Naive thymus-derived CD4-positive, alpha-beta T cell (primary cell): ENCODE results near the gene SLC7A7. TPM values are rescaled to one million over a fixed set of nuclear protein-coding genes. Genes with fewer than 3 reads are reported as not detected.
"Not testable (repeated sequence)": the region's sequence is repeated elsewhere in the genome, so short reads cannot be mapped to it uniquely, and the experiment has no call there.

ENCODE experiments used
- ATAC-seq: fragments of 150-1000 bp; cut with Tn5 transposase; 2 replicates; pipeline ENCODE4 v1.10.0; 2021; ENCODE audit warnings: mild to moderate bottlenecking, moderate library complexity
- CTCF ChIA-PET: fragments of 350-600 bp; sonication (Branson Sonifier 250); formaldehyde crosslinking; loops from one replicate; lab custom pipeline; 2021; ENCODE audit warnings: antibody characterized with exemption; lab: Charles Lee
- POLR2A ChIA-PET: fragments of 350-600 bp; sonication (Branson Sonifier 250); formaldehyde crosslinking; loops from one replicate; lab custom pipeline; 2021; ENCODE audit warnings: antibody characterized with exemption, inconsistent platforms; lab: Charles Lee
- DNase-seq, 9 donors: peaks; one replicate each; pipeline versions ENCODE4 v3.0.0 to v3.0.0-alpha.2; 2020 to 2022; ENCODE audit warnings: mixed read lengths in 1 of 9
- H3K27ac ChIP-seq: one replicate; pipeline ENCODE4 v1.7.0; 2013; ENCODE audit warnings: mild to moderate bottlenecking, low read depth, low read length, moderate library complexity
- H3K27me3 ChIP-seq, 2 donors: one replicate each; pipeline ENCODE4 v1.7.0; 2013; ENCODE audit warnings: low read length in 2 of 2, mild to moderate bottlenecking in 2 of 2, moderate library complexity in 2 of 2; ENCODE audit not compliant: control insufficient read depth in 2 of 2, insufficient read depth in 2 of 2
- H3K36me3 ChIP-seq, 3 experiments: 1 replicate in 2 of 3; 2 replicates in 1 of 3; pipeline ENCODE4 v1.7.0; 2013; ENCODE audit warnings: low read length in 3 of 3, mild to moderate bottlenecking in 3 of 3, moderate library complexity in 1 of 3; ENCODE audit not compliant: insufficient read depth in 3 of 3, control insufficient read depth in 2 of 3
- H3K4me1 ChIP-seq, 2 donors: one replicate each; pipeline ENCODE4 v1.7.0; 2013; ENCODE audit warnings: low read length in 2 of 2, mild to moderate bottlenecking in 2 of 2, moderate library complexity in 1 of 2; ENCODE audit not compliant: control insufficient read depth in 2 of 2, insufficient read depth in 2 of 2
- H3K4me3 ChIP-seq: 2 replicates; pipeline ENCODE4 v1.7.0; 2013; ENCODE audit warnings: mild to moderate bottlenecking, low read length
- H3K9me3 ChIP-seq, 3 experiments: 1 replicate in 2 of 3; 2 replicates in 1 of 3; pipeline ENCODE4 v1.7.0; 2013; ENCODE audit warnings: low read length in 3 of 3; ENCODE audit not compliant: control insufficient read depth in 2 of 3
- H3K27ac Mint-ChIP-seq, 9 donors: one replicate each; pipeline ENCODE4 v1.8.0; 2020 to 2022; ENCODE audit warnings: mixed read lengths in 9 of 9, mild to moderate bottlenecking in 8 of 9, moderate library complexity in 5 of 9, inconsistent platforms in 2 of 9
- H3K27me3 Mint-ChIP-seq, 5 donors: one replicate each; pipeline ENCODE4 v1.8.0; 2021 to 2022; ENCODE audit warnings: mixed read lengths in 5 of 5, mild to moderate bottlenecking in 1 of 5
- H3K36me3 Mint-ChIP-seq, 5 donors: one replicate each; pipeline ENCODE4 v1.8.0; 2020 to 2022; ENCODE audit warnings: mixed read lengths in 5 of 5, mild to moderate bottlenecking in 3 of 5, inconsistent platforms in 1 of 5
- H3K4me1 Mint-ChIP-seq, 7 donors: one replicate each; pipeline ENCODE4 v1.8.0; 2020 to 2022; ENCODE audit warnings: mixed read lengths in 7 of 7, mild to moderate bottlenecking in 3 of 7, inconsistent platforms in 1 of 7
- H3K4me3 Mint-ChIP-seq, 10 donors: one replicate each; pipeline ENCODE4 v1.8.0; 2020 to 2022; ENCODE audit warnings: mild to moderate bottlenecking in 10 of 10, mixed read lengths in 10 of 10, moderate library complexity in 6 of 10, inconsistent platforms in 2 of 10
- H3K9me3 Mint-ChIP-seq, 11 donors: one replicate each; pipeline ENCODE4 v1.8.0; 2020 to 2022; ENCODE audit warnings: mixed read lengths in 11 of 11, mild to moderate bottlenecking in 4 of 11, inconsistent platforms in 1 of 11, moderate library complexity in 1 of 11
- intact Hi-C, 2 donors: fragments of 100-400 bp; cut with micrococcal nuclease; formaldehyde crosslinking; loops; one replicate each; pipeline ENCODE4 v1.15.1; 2023
- polyA plus RNA-seq, 2 donors: library from polyadenylated mRNA; unstranded; fragments of 300-500 nt; fragmentation: Illumina TruSeq; gene quantifications; one replicate each; pipeline ENCODE4 v1.2.3, GENCODE V29; 2021
- total RNA-seq, 6 experiments: library from RNA in 5 of 6; stranded (reverse) in 5 of 6; gene quantifications; 1 replicate in 5 of 6; 2 replicates in 1 of 6; pipeline ENCODE4 v1.2.3 and lab custom pipeline; 2021 to 2026

The SLC7A7 gene
- total and polyA plus RNA-seq, 7 experiments from 2014 or later, result 1.1 to 71.1 (median 1.8) TPM

DNA sequence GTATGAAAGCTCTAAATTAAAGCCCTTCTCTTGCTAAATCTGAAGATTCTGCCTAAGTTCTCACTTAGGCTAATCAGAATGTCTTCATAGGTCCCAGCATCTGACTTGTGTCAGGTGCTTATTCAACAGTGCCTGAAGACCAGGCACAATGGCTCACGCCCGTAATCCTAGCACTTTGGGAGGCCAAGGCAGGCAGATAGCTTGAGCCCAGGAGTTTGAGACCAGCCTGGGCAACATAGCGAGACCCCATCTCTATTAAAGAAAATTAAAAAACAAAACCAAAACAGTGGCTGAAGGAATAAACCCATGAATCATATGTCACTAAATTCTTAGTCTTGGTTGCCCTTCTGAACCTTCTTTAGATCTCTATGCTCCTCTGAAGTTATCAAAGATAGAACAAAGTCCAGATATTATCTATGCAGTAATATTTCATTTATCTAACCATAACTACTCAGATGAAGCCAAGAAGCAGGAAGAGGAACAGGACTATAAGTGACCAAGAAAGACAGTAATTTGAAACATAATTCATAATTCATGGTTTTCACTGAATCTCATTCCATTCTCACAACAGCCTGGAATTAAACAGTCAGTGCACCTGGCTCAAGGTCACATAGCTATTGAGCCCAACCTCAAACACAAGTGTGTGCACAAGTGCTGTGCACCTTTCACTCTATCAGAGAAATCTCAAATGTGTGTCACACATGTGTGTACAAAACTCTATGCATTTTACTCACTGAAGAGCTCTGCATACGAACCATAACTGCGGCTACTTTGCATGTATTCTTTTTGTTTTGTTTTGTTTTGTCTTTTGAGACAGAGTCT lies 6.6 kb downstream of the SLC7A7 start:
- POLR2A ChIA-PET, result no interaction called here

DNA sequence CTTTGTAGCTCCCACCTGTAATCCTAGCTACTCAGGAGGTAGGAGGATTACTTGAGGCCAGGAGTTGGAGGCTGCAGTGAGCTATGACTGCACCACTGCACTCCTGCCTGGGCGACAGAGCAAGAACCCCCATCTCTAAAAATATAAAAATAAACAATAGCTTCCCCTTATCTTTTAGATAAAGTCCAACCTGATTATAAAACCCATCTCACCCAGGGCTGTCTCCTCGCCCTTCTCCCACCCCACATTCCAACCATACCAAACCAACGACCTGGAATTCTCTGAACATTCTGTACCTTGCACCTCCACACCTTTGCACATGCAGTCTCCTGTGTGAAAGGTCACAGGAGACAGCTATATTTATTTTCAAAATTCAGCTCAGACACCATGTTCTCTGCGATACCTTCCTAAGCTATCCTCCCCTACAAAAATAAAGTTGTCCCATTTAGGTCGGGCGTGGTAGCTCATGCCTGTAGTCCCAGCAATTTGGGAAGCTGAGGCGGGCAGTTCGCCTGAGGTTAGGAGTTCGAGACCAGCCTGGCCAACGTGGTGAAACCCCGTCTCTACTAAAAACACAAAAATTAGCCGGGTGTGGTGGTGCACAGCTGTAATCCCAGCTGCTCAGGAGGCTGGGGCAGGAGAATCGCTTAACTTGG lies 7.7 kb downstream of the SLC7A7 start:
- H3K27ac ChIP-seq, result no peak overlapping the region
- no peaks in the 10 kb centered on the region for H3K27me3 ChIP-seq
- Mint-ChIP-seq H3K9me3 (peaks cover 0 to 3% (median 0%) of the 10 kb centered on the region in 11 donors), H3K4me3 (no peak overlapping the region), H3K4me1 (peaks cover 0 to 6% (median 0%) of the 10 kb centered on the region in 7 donors), H3K36me3 (peaks cover 0 to under 1% (median 0%) of the 10 kb centered on the region in 5 donors), H3K27ac (no peak overlapping the region), H3K27me3 (peaks cover 0 to 22% (median 0%) of the 10 kb centered on the region in 5 donors)
- ChIA-PET POLR2A (no interaction called here), CTCF (interaction anchor here (2.0 kb wide), 1 partner anchor 16 kb away, joined by 5 read pairs; no protein-coding TSS in a partner anchor)
- intact Hi-C loops, result no loop called here
- no peaks in the 10 kb centered on the region for H3K9me3 ChIP-seq
- no peaks in the 10 kb centered on the region for H3K4me1 ChIP-seq
- no peak overlapping the region for H3K4me3 ChIP-seq
- DNase-seq, result no peak
- no peak for ATAC-seq
- H3K36me3 ChIP-seq, result no peaks in the 10 kb centered on the region

More for the DNA sequence above, 6.6 kb downstream of the SLC7A7 start:
- CTCF ChIA-PET, result interaction anchor here (0.6 to 2.0 kb wide), 3 partner anchors 15 to 1704 kb away, joined by 3 to 5 read pairs (median 3); no protein-coding TSS in a partner anchor
- peaks cover 0 to 16% (median 0%) of the 10 kb centered on the region in 5 donors for H3K27me3 Mint-ChIP-seq
- no peak overlapping the region for H3K4me3 Mint-ChIP-seq
- peaks cover 0 to 4% (median 0%) of the 10 kb centered on the region in 7 donors for H3K4me1 Mint-ChIP-seq
- ATAC-seq (no peak), DNase-seq (no peak)
- Histone ChIP-seq H3K9me3 (no peaks in the 10 kb centered on the region), H3K4me1 (no peaks in the 10 kb centered on the region), H3K4me3 (no peak overlapping the region), H3K36me3 (no peaks in the 10 kb centered on the region), H3K27me3 (no peaks in the 10 kb centered on the region), H3K27ac (no peak overlapping the region)
- H3K9me3 Mint-ChIP-seq, result peaks cover 0 to 3% (median 0%) of the 10 kb centered on the region in 11 donors
- H3K27ac Mint-ChIP-seq, result no peak overlapping the region
- intact Hi-C loops, result no loop called here
- no peaks in the 10 kb centered on the region for H3K36me3 Mint-ChIP-seq

DNA sequence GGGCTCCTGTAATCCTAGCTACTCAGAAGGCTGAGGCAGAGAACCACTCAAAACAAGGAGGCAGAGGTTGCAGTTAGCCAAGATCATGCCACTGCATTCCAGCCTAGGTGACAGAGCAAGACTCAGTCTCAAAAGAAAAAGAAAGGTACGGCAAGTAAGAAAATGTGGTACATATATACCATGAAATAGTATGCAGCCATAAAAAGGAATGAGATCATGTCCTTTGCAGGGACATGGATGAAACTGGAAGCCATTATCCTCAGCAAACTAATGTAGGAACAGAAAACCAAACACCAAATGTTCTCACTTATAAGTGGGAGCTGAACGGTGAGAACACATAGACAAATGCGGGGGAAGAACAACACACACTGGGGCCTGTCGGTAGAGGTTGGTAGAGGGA lies 10.0 kb downstream of the SLC7A7 start:
- ChIA-PET CTCF (interaction anchor here (0.6 kb wide), 2 partner anchors 20 to 83 kb away, joined by 3 read pairs; no protein-coding TSS in a partner anchor), POLR2A (interaction anchor here (1.2 kb wide), 1 partner anchor 25 kb away, joined by 3 read pairs; the partner anchor contains the start of gene MRPL52)
- H3K36me3 ChIP-seq, ATAC-seq, H3K9me3 ChIP-seq, H3K27ac Mint-ChIP-seq, DNase-seq, H3K4me3 Mint-ChIP-seq, H3K9me3 Mint-ChIP-seq, H3K36me3 Mint-ChIP-seq, H3K27ac ChIP-seq, H3K4me1 Mint-ChIP-seq, H3K4me3 ChIP-seq, H3K27me3 ChIP-seq, H3K4me1 ChIP-seq, intact Hi-C loops: not testable (repeated sequence)
- peaks cover 0 to 20% (median 2%) of the 10 kb centered on the region in 5 donors for H3K27me3 Mint-ChIP-seq

DNA sequence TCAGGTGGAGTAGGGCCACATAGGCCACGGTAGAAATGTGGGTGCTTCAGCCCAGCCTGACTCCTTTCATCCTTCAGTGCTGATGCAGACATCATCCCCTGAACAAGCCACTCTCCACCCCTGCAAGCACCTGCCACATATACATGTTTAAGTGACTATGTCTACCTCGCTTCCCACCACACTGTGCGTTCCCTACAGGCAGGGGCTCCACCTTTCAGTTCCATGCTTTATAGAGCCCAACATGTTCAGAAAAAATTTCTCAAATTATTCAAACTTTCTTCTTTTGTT lies 11.6 kb downstream of the SLC7A7 start:
- no peak for DNase-seq
- H3K9me3 ChIP-seq, result no peaks in the 10 kb centered on the region
- H3K36me3 ChIP-seq, result no peaks in the 10 kb centered on the region
- CTCF ChIA-PET, result no interaction called here
- Mint-ChIP-seq H3K9me3 (peaks cover 0 to 7% (median 0%) of the 10 kb centered on the region in 11 donors), H3K4me1 (peaks cover 0 to 8% (median 0%) of the 10 kb centered on the region in 7 donors), H3K27me3 (peaks cover 0 to 26% (median 9%) of the 10 kb centered on the region in 5 donors), H3K36me3 (peaks cover 0 to 8% (median 3%) of the 10 kb centered on the region in 5 donors), H3K27ac (no peak overlapping the region), H3K4me3 (no peak overlapping the region)
- H3K4me3 ChIP-seq, result no peak overlapping the region
- POLR2A ChIA-PET, result interaction anchor here (0.6 kb wide), 1 partner anchor 221 kb away, joined by 4 read pairs; no protein-coding TSS in a partner anchor
- H3K27ac ChIP-seq, result no peak overlapping the region
- intact Hi-C loops, result no loop called here
- ATAC-seq, result no peak
- H3K4me1 ChIP-seq, result no peaks in the 10 kb centered on the region
- H3K27me3 ChIP-seq, result no peaks in the 10 kb centered on the region

DNA sequence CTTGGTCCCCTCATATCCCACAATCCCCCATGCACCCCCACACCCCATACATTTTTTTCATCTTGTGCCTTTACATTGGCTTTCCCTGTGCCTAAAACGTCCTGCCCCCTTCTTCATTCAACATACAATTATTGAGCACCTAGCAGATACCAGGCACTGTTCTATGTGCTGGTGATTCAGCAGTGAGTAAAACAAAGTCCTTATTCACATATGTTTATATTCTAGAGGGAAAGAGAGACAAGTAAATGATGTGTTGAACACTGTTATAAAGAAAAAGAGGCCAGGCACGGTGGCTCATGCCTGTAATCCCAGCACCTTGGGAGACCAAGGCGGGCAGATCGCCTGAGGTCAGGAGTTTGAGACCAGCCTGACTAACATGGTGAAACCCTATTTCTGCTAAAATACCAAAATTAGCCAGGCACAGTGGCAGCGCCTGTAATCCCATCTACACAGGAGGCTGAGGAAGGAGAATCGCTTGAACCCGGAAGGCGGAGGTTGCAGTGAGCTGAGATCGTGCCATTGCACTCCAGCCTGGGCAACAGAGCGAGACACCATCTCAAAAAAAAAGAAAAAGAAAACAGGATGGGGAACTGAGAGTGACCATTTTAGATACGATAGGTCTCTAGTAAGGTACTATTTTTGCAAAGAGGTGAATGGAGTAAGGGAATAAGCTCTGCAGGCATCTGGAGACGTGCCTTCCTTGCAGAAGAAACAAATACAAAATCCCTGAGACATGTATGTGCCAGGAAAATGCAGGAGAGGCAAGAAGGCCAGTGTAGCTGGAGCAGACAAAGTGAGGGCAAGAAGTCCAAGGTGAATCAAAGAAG lies 12.2 kb downstream of the SLC7A7 start:
- Mint-ChIP-seq H3K36me3 (peaks cover 0 to 9% (median 3%) of the 10 kb centered on the region in 5 donors), H3K4me3 (no peak overlapping the region), H3K9me3 (peaks cover 0 to 7% (median 0%) of the 10 kb centered on the region in 11 donors), H3K27ac (no peak overlapping the region), H3K27me3 (peaks cover 0 to 31% (median 9%) of the 10 kb centered on the region in 5 donors), H3K4me1 (peaks cover 0 to 8% (median 0%) of the 10 kb centered on the region in 7 donors)
- Histone ChIP-seq H3K27me3 (no peaks in the 10 kb centered on the region), H3K9me3 (no peaks in the 10 kb centered on the region), H3K27ac (no peak overlapping the region), H3K36me3 (no peaks in the 10 kb centered on the region), H3K4me3 (no peak overlapping the region), H3K4me1 (no peaks in the 10 kb centered on the region)
- intact Hi-C loops, result no loop called here
- POLR2A ChIA-PET, result interaction anchor here (0.6 kb wide), 1 partner anchor 15 kb away, joined by 3 read pairs; no protein-coding TSS in a partner anchor
- DNase-seq, result no peak
- CTCF ChIA-PET, result no interaction called here
- no peak for ATAC-seq

DNA sequence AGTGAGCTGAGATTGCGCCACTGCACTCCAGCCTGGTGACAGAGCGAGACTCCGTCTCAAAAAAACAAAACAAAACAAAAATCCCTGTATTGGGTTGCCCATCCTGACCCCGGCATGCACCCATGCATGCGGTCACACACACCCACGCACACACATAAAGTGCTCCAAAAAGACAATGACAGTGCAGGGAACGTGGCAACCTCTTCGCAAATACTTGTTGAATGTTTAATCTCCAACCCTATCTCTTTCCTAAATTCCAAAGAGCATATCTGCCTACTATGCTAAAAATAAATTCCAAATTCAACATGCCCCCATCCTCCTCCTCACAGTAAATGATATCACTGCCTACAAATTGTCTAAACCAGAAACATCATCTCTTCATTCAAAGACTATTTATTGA lies 13.5 kb downstream of the SLC7A7 start:
- CTCF ChIA-PET, result interaction anchor here (0.5 kb wide), 1 partner anchor 231 kb away, joined by 3 read pairs; no protein-coding TSS in a partner anchor
- POLR2A ChIA-PET, result no interaction called here
- Histone ChIP-seq H3K9me3 (no peaks in the 10 kb centered on the region), H3K36me3 (no peaks in the 10 kb centered on the region), H3K27me3 (no peaks in the 10 kb centered on the region), H3K4me3 (no peak overlapping the region), H3K4me1 (no peaks in the 10 kb centered on the region), H3K27ac (no peak overlapping the region)
- peaks cover 0 to 7% (median 0%) of the 10 kb centered on the region in 11 donors for H3K9me3 Mint-ChIP-seq
- H3K4me1 Mint-ChIP-seq, result peaks cover 0 to 6% (median 0%) of the 10 kb centered on the region in 7 donors
- no peak for ATAC-seq
- intact Hi-C loops, result no loop called here
- H3K27me3 Mint-ChIP-seq, result peaks cover 0 to 32% (median 9%) of the 10 kb centered on the region in 5 donors
- H3K4me3 Mint-ChIP-seq, result no peak overlapping the region
- H3K36me3 Mint-ChIP-seq, result peaks cover 0 to 9% (median 3%) of the 10 kb centered on the region in 5 donors
- H3K27ac Mint-ChIP-seq, result no peak overlapping the region
- no peak for DNase-seq
